H1 (cell line): ENCODE data around the gene TBC1D20. TPM values are rescaled to one million over a fixed set of nuclear protein-coding genes. Genes with fewer than 3 reads are reported as not detected.

Experiments used
- ASH2L ChIP-seq: fragments of 200-600, 300-600 bp; sonication (generic); IDR thresholded peaks from one replicate; pipeline ENCODE4 v1.7.1; 2017; ENCODE audit warnings: low read length
- BACH1 ChIP-seq: IDR thresholded peaks from 2 replicates; pipeline ENCODE4 v1.6.1; 2012; ENCODE audit warnings: low read length, improper control_type of control experiment
- CHD2 ChIP-seq: IDR thresholded peaks from 2 replicates; pipeline ENCODE4 v1.6.1; 2012; ENCODE audit warnings: low read length, improper control_type of control experiment
- CHD7 ChIP-seq: fragments of 300-600 bp; sonication (generic); IDR thresholded peaks from 2 replicates; pipeline ENCODE4 v1.7.1; 2012; ENCODE audit warnings: low read length, moderate library complexity, mild to moderate bottlenecking, inconsistent platforms; ENCODE audit not compliant: insufficient replicate concordance
- CREB1 ChIP-seq: IDR thresholded peaks from 2 replicates; pipeline ENCODE4 v1.6.1; 2012; ENCODE audit warnings: inconsistent platforms
- EGR1 ChIP-seq: IDR thresholded peaks from 2 replicates; pipeline ENCODE4 v1.6.1; 2011; ENCODE audit warnings: low read depth, low read length, borderline replicate concordance
- EZH2 ChIP-seq: fragments of 200-600 bp; sonication (generic); IDR thresholded peaks from 2 replicates; pipeline ENCODE4 v1.7.1; 2012; ENCODE audit warnings: low read depth, mild to moderate bottlenecking, moderate library complexity, low read length, inconsistent platforms; ENCODE audit not compliant: severe bottlenecking
- HDAC6 ChIP-seq: IDR thresholded peaks from one replicate; pipeline ENCODE4 v1.7.1; 2012; ENCODE audit warnings: low read depth, mild to moderate bottlenecking, inconsistent platforms, low read length, moderate library complexity
- JUN ChIP-seq: IDR thresholded peaks from 2 replicates; pipeline ENCODE4 v1.6.1; 2011; ENCODE audit warnings: low read depth, mild to moderate bottlenecking, improper control_type of control experiment, low read length
- RNF2 ChIP-seq: fragments of 200-900, 300-1000 bp; sonication (generic); IDR thresholded peaks from 2 replicates; pipeline ENCODE4 v1.7.1; 2016; ENCODE audit warnings: borderline replicate concordance, low read depth, mild to moderate bottlenecking, antibody characterized with exemption, low read length; ENCODE audit not compliant: poor library complexity, severe bottlenecking; ENCODE audit errors: missing control alignments
- SP4 ChIP-seq: IDR thresholded peaks from 2 replicates; pipeline ENCODE4 v1.6.1; 2012; ENCODE audit warnings: low read length, inconsistent platforms
- SUZ12 ChIP-seq: fragments of 200-600 bp; sonication (generic); IDR thresholded peaks from 2 replicates; pipeline ENCODE4 v1.6.1; 2012; ENCODE audit warnings: mild to moderate bottlenecking, inconsistent platforms, low read length, moderate library complexity, mixed read lengths
- polyA plus RNA-seq, 7 experiments: library from polyadenylated mRNA; depleted of rRNA in 3 of 7; stranded (reverse) in 5 of 7; unstranded in 2 of 7; fragments of >200 nt in 5 of 7; fragments of 200-250 nt in 2 of 7; gene quantifications; 1 replicate in 5 of 7; 2 replicates in 1 of 7; 4 replicates in 1 of 7; pipeline versions ENCODE4 v1.2.1 to v1.2.3, GENCODE V29; 2011 to 2013; ENCODE audit warnings: missing spikeins in 2 of 7, mixed read lengths in 2 of 7
- total RNA-seq: library from RNA; stranded (reverse); fragmentation: NEBNext Ultra II Directional; extraction: Animal tissue kit (Norgen Biotek cat#: 25700); gene quantifications from 2 replicates; pipeline ENCODE4 v1.2.1, GENCODE V29; 2021

The TBC1D20 gene
- total and polyA plus RNA-seq, 2 of the 8 experiments (the other 6 are each of a cell fraction or from before 2014, with no cell fraction given) = 14.5 to 17.1 TPM

- TF ChIP-seq CHD7 = no peak
- TF ChIP-seq ASH2L = no peak
- no peak for TF ChIP-seq SP4
- no peak for TF ChIP-seq SUZ12
- no peak for TF ChIP-seq RNF2
- TF ChIP-seq CHD2 = no peak
- TF ChIP-seq BACH1 = no peak
- TF ChIP-seq CREB1 = no peak
- TF ChIP-seq EZH2 = no peak
- no peak for TF ChIP-seq JUN
- no peak for TF ChIP-seq EGR1
- TF ChIP-seq HDAC6 = no peak
Measured at GRCh38 chr20:496126-496696, 33.9 kb upstream of the TBC1D20 start (continued).
